HG03175 (cell line): ENCODE measurements around the gene MYCT1.
"Not testable (repeated sequence)": the region's sequence is repeated elsewhere in the genome, so short reads cannot be mapped to it uniquely, and the experiment has no call there.

ENCODE experiments used
- ATAC-seq: cut with Tn5 transposase; IDR thresholded peaks from one replicate; pipeline ENCODE4 v1.9.1; 2021; ENCODE audit warnings: mild to moderate bottlenecking, moderate library complexity; ENCODE audit not compliant: unreplicated experiment

MYCT1 gene, protein sequence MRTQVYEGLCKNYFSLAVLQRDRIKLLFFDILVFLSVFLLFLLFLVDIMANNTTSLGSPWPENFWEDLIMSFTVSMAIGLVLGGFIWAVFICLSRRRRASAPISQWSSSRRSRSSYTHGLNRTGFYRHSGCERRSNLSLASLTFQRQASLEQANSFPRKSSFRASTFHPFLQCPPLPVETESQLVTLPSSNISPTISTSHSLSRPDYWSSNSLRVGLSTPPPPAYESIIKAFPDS

DNA sequence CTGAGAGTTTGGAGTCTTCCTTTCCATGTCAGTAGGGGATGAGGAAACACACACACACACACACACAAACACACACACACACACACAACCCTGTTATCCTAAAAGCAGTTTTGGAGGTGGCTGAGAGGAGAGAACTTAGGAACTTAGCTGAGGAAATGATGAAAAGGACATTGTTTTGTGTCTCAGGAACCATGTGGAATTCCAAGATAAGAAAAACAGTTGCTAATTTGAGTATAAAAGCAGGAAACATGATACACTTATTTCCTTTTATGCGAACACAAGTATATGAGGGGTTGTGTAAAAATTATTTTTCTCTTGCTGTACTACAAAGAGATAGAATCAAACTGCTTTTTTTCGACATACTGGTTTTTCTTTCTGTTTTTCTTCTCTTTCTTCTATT is at the start of gene MYCT1:
Gene MYCT1 (plus strand): TSS at position 264 of the 400 bp plus-strand sequence. CDS start 6 bp downstream, at position 270.
- ATAC-seq, result no peak

- no peak for ATAC-seq
Observed at GRCh38 chr6:152648105-152648504, 49.6 kb upstream of the MYCT1 start.

- ATAC-seq, result no peak
Observed at GRCh38 chr6:152651986-152652385, 45.7 kb upstream of the MYCT1 start.

GRCh38 chr6:152661776-152662175 is 35.9 kb upstream of the MYCT1 start:
- no peak for ATAC-seq

DNA sequence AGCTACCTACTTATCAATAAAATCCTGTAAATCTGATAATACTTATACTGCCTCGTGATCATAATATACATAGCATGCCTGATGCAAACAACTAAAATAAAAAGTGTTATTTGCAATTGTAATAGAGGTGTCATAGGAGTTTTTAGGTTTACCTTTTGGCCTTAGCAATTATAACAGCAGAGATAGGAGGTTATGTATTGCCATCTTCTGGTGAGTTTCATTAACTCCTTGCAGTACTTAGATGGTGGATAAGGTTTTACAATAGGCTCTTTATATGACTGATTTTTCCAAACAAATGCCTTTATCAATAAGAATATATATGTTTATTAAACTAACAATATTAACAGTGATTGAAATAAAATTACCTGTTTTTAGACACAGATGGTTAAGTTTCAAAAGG is 27.8 kb upstream of the MYCT1 start:
- peak; percentile 43 for ATAC-seq

GRCh38 chr6:152671171-152671570 is 26.5 kb upstream of the MYCT1 start:
- no peak for ATAC-seq

- no peak for ATAC-seq
Observed at GRCh38 chr6:152673236-152673635, 24.5 kb upstream of the MYCT1 start.

DNA sequence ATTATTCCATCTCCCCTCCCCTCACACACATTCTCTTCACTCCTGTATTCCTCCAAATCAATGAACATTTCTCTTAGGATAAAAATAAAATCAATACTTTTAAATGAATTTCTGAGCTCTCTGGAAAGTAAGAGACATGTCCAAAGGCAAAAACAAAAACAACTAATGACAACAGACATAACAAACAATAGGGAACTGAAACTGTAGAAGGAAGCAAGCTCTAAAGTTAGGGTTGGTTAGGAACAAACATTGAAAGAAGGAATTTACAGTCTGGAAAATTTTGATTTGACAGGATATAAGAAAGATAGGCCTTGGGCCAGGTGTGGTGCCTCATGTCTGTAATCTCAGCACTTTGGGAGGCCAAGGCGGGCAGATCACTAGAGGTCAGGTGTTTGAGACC is 17.5 kb upstream of the MYCT1 start:
- ATAC-seq, result no peak

DNA sequence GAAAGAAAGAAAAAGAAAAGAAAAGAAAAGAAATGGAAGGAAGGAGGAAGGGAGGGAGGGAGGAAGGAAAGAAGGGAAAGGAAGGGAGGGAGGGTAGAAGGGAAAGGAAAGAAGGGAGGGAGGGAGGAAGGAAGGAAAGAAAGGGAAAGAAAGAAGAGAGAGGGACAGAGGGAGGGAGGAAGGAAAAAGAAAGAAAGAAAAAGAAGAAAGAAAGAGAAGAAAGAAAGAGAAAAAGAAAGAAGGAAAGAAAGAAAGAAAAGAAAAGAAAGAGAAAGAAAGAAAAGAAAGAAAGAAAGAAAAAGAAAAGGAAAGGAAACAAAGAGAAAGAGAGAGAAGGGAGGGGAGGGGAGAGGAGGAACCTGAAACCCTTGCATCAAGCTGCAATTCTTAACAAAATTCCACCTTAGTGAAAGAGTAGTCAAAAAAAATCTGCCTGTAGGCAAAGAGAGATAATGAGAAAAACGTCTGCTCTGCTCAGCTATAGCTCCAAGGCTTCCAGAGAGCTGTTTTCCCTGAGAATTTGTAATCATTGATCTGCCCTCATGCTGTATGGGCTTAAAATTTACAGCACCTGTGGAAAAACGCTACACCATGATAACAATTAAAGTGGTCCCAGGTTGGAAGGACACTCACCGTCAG is 16.7 kb upstream of the MYCT1 start:
- ATAC-seq, result no peak

DNA sequence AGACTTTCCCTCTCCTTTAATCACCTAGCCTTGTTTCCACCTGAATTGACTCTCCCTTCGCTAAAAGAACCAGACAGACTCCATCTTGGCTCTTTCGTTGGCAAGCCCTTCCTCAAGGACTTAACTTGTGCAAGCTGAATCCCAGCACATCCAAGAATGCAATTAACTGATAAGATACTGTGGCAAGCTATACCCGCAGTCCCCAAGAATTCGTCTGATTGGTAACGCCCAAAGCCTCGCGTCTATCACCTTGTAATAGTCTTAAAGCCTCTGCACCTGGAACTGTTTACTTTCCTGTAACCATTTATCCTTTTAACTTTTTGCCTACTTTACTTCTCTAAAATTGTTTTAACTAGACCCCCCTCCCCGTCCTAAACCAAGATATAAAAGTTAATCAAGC is 15.6 kb upstream of the MYCT1 start:
- ATAC-seq, result no peak

DNA sequence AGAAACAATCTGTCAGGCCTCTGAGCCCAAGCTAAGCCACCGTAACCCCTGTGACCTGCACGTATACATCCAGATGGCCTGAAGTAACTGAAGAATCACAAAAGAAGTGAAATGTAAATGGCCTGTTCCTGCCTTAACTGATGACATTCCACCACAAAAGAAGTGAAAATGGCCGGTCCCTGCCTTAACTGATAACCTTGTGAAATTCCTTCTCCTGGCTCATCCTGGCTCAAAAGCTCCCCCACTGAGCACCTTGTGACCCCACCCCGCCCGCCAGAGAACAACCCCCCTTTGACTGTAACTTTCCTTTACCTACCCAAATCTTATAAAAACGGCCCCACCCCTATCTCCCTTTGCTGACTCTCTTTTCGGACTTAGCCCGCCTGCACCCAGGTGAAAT is 14.8 kb upstream of the MYCT1 start:
- ATAC-seq, result not testable (repeated sequence)

- ATAC-seq, result no peak
Observed at GRCh38 chr6:152685819-152686218, 11.9 kb upstream of the MYCT1 start.

DNA sequence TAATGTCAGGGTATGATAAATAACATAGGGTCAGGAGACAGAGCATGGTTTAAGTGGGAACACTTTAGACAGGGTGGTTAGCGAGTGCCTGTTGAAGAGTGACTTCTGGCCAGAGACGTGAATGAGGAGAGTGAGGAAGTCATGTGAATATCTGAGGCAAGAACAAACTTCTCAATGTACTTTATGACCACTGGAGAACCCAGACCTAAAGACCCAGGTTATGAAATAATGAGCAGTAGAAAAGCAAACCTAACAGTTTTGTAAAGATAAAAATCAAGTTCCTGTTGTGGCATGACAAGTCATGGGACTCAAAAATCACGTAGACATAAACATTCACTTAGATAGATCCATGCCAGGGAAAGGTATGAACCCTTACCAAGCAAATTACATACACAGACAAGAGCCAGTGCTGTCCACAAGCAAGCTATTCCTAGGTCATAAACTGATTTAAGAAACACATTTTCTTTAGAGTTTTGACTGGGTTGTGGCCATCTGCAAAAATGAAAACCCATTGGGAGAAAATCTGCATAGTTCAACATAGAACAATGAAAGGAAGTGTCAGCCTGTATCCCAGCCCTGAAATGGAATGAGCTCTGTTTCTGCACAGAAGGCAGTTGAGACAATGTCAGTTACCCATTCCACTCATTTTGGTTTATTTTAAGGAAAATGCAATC is 2.2 kb upstream of the MYCT1 start:
- ATAC-seq, result no peak

- ATAC-seq, result no peak
Observed at GRCh38 chr6:152696522-152696921, 1.2 kb upstream of the MYCT1 start.

- ATAC-seq, result no peak
Observed at GRCh38 chr6:152698692-152699091, 995 bp downstream of the MYCT1 start.

DNA sequence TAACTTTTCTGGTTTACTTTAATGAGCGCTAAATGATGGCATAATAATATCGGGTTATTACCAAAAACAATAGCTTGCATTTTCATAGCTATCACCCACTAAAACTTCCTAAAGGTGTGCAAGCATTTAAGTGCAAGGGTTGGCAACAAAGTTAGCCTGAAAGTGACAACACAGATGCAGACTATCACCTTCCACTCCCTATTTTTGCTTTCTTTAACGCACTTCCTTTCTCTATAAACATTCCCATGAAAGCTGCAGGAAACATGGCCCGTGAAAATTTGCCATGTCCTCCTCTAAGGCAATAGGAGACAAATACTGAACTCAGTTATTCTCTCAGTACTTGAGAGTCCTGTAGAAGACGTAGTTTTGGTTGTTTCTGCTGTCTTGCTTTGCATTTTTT is 2.7 kb downstream of the MYCT1 start:
- ATAC-seq, result no peak

DNA sequence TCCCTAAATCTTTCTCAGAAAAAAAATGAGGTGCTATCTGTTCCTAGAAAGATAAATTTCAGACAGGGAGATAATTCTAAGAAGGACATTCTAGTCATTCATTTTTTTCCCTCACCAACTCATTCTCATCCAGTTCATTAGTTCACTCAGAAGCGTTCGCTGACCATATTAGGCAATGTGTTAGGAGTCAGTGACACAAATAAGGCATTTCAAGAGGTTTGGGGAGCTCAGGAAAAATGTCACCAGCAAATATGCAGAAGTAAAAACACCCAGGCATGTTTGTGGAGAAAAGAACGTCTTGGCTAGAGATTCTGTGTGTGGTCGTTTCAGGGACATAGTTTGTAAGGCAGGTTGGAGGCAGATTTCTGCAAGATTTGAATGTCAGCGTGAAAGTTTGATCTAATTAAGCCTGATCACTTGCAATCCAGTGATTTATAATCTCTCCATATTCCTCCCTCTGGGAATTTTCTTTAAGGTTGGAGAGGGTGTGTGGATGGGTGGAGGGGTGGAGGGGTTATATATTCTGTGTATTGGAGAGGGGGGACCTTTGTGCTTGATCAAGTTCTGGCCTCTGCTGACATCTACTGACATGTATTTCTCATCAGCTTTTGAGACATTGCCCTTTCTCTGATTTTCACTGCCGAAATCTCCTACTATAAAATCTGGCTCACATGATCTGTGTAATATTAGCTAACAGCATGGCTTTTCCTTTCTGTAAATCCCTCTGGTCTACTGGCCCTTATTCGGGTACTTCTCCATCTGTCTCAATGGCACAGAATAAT is 3.6 kb downstream of the MYCT1 start:
- no peak for ATAC-seq

GRCh38 chr6:152701863-152702401 is 4.2 kb downstream of the MYCT1 start:
- no peak for ATAC-seq

GRCh38 chr6:152703750-152704149 is 6.1 kb downstream of the MYCT1 start:
- not testable (repeated sequence) for ATAC-seq

- ATAC-seq, result no peak
Observed at GRCh38 chr6:152705327-152705726, 7.6 kb downstream of the MYCT1 start.

DNA sequence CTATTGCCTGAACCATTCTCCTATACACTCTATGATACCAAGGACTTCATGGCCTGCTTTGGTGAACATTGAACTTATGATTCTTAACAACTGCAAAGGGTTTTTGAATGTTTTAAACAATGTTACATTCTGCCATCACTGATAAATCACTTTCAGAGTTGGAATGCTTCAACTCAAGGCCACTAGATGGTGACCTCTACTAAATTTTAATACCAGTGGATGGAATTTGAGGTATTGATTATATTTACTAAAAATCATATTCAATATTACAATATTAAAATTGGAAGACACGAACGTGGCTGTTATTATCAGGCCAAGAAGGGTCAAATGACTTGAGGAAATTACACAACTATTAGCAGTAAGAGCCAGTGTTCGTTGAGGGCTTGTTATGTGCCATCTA is 18.6 kb downstream of the MYCT1 start:
- no peak for ATAC-seq
